B cell (primary cell): Measurements from ENCODE around the gene DAPK3.

Experiments used
- EZH2 ChIP-seq: IDR thresholded peaks from 2 replicates; pipeline ENCODE4 v1.6.1; 2012; ENCODE audit warnings: borderline replicate concordance, low read depth, mild to moderate bottlenecking, moderate library complexity, low read length; ENCODE audit not compliant: insufficient read depth, poor library complexity, severe bottlenecking
- TF ChIP-seq, protein P1 (sequence below): fragments of 200-600 bp; IDR thresholded peaks from one replicate; pipeline ENCODE4 v1.8.0; 2022; ENCODE audit warnings: antibody characterized with exemption, mild to moderate bottlenecking

DNA sequence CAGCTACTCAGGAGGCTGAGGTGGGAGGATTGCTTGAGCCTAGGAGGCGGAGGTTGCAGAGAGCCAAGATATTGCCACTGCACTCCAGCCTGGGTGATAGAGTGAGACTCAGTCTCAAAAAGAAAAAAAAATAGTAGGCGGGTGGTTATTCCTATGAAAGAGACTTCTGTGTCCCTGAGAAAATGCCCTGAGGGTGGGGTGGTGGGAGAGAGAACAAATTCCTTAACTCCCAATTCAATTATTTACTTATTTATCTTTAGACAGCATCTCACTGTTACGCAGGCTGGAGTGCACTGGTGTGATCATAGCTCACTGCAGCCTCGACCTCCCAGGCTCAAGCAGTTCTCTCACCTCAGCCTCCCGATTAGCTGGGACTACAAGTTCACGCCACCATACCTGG, 24.7 kb upstream of the DAPK3 start:
- TF ChIP-seq, protein P1, sequence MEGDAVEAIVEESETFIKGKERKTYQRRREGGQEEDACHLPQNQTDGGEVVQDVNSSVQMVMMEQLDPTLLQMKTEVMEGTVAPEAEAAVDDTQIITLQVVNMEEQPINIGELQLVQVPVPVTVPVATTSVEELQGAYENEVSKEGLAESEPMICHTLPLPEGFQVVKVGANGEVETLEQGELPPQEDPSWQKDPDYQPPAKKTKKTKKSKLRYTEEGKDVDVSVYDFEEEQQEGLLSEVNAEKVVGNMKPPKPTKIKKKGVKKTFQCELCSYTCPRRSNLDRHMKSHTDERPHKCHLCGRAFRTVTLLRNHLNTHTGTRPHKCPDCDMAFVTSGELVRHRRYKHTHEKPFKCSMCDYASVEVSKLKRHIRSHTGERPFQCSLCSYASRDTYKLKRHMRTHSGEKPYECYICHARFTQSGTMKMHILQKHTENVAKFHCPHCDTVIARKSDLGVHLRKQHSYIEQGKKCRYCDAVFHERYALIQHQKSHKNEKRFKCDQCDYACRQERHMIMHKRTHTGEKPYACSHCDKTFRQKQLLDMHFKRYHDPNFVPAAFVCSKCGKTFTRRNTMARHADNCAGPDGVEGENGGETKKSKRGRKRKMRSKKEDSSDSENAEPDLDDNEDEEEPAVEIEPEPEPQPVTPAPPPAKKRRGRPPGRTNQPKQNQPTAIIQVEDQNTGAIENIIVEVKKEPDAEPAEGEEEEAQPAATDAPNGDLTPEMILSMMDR, result no peak
- no peak for TF ChIP-seq EZH2
